NCI-H1105 treated with DMSO at 0.1 percent for 48 hours (cell line): ENCODE measurements around the gene INPP4A.

ENCODE experiments used
- DNase-seq: peaks from one replicate; lab custom pipeline; 2025; lab: John Stamatoyannopoulos, UW

INPP4A gene

GRCh38 chr2:98460573-98461497, 16.2 kb downstream of the INPP4A start:
- no peak for DNase-seq

DNA sequence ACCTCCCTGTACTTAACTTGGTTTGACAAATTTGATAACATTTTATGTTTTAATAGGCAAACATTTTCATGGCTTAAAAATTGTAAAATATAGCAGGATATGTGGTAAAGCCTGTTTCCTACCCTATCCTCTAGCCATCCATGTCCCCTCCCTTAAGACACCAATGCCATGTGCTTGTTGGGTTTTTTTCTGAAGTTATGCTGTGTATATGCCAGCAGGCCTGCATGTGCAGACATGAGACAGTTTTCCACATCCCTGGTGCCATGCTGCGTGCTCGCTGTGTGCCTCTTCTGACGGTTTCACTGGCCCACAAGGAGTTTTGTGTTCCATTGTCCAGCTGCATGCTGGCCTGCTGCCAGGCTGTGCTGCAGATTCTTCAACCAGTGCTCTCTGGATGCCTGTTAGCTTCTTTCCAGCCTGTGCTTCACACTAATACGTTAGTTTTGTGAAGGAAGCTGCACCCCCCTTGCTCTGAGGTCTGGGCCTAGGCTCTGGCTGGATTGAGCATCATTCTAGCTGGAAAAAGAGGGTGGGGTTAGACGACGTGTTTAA, 16.9 kb downstream of the INPP4A start:
- no peak for DNase-seq

GRCh38 chr2:98463081-98463481, 18.4 kb downstream of the INPP4A start:
- DNase-seq = no peak

- DNase-seq = no peak
Measured at GRCh38 chr2:98463551-98463971, 18.9 kb downstream of the INPP4A start.

DNA sequence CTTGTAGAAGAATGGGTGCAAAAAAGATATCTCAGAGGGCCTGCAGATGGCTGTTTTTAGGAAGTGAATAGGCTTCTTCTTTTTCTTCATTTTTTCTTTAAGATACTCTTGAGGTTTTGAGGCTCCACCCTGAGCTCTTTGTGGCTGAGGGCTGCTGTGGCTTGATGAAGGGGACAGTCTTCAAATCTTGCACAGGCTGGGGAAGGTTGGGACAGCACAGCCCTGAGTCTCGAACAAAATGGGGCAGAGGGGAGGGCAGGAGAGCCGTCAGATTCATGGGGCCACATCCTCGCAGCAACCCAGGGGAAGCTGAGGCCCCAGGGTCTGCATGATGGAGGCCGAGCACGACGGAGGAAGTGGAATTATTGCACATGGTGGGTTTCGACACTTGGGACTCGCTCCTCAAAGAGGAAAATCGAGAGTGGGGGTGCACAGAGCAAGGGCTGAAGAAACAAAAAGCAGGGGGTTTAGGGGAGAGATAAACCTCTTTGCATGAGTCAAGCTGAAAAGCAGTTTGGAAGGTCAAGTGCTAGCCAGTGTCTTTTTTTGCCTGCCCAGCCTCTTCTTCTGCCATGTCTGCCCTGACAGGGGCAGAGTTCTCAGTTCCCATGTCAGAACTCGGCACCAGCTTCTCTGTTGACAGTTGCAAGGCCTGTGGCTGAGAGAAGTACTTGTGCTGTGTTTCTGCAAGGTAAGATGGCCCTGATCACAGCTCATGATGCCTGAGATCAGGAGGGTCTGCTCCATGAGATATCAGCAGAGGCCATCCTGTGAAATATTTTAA, 19.5 kb downstream of the INPP4A start:
- DNase-seq = no peak

- DNase-seq = no peak
Measured at GRCh38 chr2:98464772-98465310, 20.2 kb downstream of the INPP4A start.

DNA sequence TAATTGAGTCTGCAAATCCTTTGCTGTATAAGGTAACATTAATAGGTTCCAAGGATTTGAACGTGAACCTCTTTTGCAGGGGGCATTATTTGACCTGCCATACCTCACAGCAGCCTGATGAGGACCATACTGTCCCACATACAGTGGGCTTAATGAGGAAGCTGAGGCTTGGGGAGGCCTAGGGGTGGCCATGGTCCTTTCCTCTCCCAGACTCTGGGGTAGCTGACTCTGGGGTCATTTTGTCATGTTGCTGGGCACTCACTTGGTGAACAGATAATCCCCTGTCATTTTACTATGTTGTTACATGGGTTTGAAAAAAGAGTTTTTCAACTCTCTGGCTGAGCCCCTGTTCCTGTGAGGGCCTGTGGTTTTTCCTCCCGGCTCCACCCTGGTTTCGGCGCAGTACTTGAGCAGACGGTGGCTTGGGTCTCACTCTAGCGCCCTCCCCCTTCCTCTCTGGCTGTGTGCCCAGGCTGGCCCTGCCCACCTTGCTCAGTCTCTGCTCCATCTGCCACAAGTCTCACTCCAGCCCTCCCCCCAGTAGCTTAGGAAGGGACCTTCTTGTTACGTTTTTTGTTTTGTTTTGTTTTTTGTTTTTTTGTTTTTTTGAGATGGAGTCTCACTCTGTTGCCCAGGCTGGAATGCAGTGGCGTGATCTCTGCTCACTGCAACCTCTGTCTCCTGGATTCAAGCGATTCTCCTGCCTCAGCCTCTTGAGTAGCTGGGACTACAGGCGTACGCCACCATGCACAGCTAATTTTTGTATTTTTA, 21.0 kb downstream of the INPP4A start:
- peak; percentile 81 for DNase-seq

GRCh38 chr2:98467082-98467536, 22.5 kb downstream of the INPP4A start:
- DNase-seq = no peak

DNA sequence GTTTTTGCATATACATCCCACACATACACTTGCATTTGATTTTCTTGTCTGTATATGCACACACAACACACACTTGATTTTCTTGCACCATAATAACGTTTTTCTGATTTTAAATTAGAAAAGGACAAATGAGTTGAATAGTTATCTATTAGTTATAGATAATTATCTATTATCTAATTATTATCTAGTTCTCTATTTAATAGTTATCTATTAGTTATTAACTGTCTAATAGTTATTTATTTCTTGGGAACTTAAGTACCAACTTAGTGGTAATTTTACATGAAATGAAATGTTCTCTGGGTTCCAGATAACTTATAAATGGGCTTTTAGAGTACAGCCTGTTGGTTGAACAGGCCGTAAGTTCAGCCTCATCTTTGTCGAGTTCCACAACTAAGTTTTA, 23.0 kb downstream of the INPP4A start:
- DNase-seq = no peak

GRCh38 chr2:98468621-98469236, 24.1 kb downstream of the INPP4A start:
- no peak for DNase-seq

DNA sequence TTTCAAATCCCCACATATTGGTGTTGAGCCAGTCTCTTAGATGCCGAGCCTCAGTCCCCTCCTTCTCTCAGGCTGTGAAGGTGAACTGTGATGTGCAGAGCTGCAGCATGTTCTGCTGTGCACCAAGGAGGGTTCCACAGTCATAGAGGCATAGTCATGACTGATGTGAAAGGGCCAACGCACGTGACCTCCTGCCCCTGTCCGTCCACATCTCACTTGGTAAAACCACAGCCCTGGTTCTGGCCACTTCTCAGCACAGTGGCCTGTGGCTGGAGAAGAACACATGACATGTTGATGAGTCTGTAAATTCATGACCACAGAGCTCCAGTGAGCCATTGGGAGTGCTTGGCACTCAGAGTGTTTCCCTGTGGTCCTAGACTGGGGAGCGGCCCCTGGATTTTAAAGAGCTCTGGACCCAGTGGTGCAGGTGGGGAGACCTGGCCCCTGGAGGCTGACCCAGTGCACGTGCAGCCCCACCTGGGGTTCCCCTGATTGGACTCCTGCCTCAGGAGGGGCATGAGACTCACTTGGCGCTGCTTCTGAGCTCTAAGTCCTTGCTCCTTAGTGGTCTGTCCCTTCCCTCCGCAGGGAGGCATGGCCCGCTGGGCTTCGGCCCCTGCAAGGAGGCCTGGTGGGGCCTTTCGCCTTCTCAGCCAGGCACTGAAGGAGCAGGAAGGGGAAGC, 25.3 kb downstream of the INPP4A start:
- DNase-seq = no peak

GRCh38 chr2:98470851-98471255, 26.2 kb downstream of the INPP4A start:
- DNase-seq = no peak

DNA sequence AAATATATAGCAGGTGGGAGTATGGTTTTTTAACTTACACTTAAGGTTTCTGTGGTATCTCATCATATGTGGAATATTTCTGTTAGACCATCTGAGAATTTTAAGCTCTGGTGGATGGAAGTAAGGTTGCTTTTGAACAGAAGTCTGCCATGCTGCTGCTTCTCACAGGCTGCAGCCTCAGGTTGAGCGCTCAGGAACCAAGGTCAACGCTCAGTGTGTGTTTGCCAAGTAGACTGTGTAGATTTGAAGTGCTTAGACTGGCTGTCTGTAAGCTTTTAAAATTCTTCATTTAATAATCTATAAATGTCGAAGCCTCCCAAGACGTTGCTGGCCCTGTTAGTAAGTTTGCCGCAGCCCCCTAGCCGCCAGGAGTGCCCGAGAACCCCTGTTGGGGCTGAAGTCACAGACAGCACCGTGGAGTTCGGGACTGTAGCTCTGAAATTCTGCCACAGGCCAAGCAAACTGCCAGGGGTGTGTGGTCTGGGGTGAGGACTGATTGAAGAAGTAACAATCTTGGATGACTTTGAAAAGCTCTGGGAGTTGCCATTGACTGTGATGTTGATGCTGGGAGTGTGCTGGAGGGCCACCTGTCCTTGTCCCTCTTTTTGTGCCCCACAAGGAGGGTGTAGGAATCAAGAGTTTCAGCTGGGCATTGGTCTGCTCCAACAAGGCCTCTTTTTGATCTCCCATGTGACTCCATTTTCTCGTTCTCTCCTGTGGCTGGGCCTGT, 26.9 kb downstream of the INPP4A start:
- DNase-seq = no peak

DNA sequence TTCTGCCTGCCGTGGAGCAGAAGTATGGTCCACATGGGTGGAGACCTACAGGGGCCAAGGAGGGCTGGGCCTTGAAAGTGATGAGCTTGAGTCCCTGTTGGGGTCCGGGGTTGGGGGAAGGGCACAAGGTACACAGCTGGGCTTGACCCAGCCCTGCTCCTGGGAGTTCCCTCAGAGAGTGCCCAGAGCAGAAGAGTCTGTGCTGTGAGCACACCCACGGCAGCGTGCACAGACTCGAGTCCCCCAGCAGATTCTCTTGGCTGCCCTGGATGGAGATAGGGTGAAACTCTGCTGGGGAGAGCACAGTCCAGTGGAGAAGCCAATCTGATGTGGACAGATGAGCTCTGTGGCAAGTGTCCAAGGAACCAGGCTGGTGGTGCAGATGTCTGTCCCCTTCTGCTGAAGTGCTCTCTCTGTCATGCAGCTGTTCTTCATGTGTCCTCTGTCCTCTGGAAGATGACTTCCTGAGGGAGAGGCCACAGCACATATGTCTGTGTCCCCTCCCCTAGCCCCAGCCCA, 27.5 kb downstream of the INPP4A start:
- no peak for DNase-seq

- DNase-seq = no peak
Measured at GRCh38 chr2:98472961-98473746, 28.5 kb downstream of the INPP4A start.

- no peak for DNase-seq
Measured at GRCh38 chr2:98473995-98474780, 29.5 kb downstream of the INPP4A start.

DNA sequence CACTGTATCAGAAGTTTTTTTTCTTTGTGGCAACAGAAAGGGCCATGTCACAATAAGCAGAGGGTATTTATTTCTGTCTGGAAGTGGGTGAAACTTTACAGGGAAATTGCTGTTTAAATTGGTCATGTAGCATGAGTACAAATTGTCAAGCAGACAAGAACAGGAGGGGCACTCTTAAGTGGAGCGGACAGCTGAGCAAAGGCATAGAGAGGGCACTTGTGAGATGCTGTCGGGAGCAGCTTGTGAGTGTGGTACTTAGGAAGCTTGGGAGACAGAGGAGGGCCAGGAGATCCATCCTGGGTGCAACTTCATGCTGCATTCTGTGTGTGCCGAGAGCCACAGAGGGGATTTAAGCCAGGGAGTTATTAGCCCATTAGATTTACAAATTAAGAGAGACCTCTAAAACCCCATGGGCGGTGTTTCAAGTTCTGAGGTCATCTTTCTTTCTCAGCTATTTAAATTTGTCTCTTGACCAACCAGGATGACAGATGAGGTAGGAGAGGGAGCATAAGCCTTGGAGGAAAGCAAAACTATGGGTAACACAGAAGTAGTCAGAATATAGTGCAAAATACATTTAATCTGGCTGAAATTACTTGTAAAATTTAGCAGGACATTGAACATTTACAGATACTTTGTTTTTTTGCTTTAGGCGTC, 30.4 kb downstream of the INPP4A start:
- DNase-seq = no peak
